SK-N-SH (cell line): ENCODE data around the gene MELTF. TPM values are rescaled to one million over a fixed set of nuclear protein-coding genes. Genes with fewer than 3 reads are reported as not detected.

Experiments
- CTCF ChIA-PET: fragments of 300-600, 350-600 bp; formaldehyde crosslinking; extraction: SDS; loops from one replicate; lab custom pipeline; 2021; lab: Yijun Ruan, JAX
- POLR2A ChIA-PET: fragments of 350-600 bp; sonication (Branson Sonifier 250); formaldehyde crosslinking; extraction: SDS; loops from one replicate; lab custom pipeline; 2020; ENCODE audit warnings: antibody characterized with exemption, inconsistent platforms; lab: Yijun Ruan, JAX
- DNase-seq: peaks from one replicate; pipeline ENCODE4 v3.0.0; 2012
- H2AFZ ChIP-seq: fragments of 200-600 bp; sonication (generic); 2 replicates; pipeline ENCODE4 v1.8.1; 2016; ENCODE audit warnings: antibody characterized with exemption, mild to moderate bottlenecking, low read depth
- H3F3A ChIP-seq: fragments of 200-600 bp; sonication (generic); replicated peaks from 2 replicates; pipeline ENCODE3; 2016; ENCODE audit warnings: antibody characterized with exemption, mild to moderate bottlenecking; ENCODE audit not compliant: insufficient read depth
- H3K27ac ChIP-seq, 2 experiments: fragments of 200-500 bp in 1 of 2; fragments of 200-600 bp in 1 of 2; sonication (Bioruptor generic) in 1 of 2; sonication (generic), shearing (Covaris generic) in 1 of 2; 2 replicates each; pipeline versions ENCODE4 v1.5.1 to v1.6.1; 2014 to 2016; ENCODE audit warnings: low read depth in 2 of 2, inconsistent platforms in 1 of 2, low read length in 1 of 2, mild to moderate bottlenecking in 1 of 2, mixed read lengths in 1 of 2
- H3K27me3 ChIP-seq: fragments of 200-600 bp; sonication (generic), shearing (Covaris generic); 2 replicates; pipeline ENCODE4 v1.6.1; 2016; ENCODE audit warnings: mixed run types; ENCODE audit not compliant: insufficient read depth
- H3K36me3 ChIP-seq, 2 experiments: fragments of 200-500 bp in 1 of 2; fragments of 200-600 bp in 1 of 2; sonication (Bioruptor generic) in 1 of 2; sonication (generic) in 1 of 2; replicated peaks in 1 of 2; 2 replicates each; pipeline versions ENCODE3 to v1.5.1; 2014 to 2016; ENCODE audit warnings: low read length in 1 of 2, mild to moderate bottlenecking in 1 of 2; ENCODE audit not compliant: insufficient read depth in 2 of 2, control insufficient read depth in 1 of 2
- H3K4me1 ChIP-seq, 2 experiments: fragments of 200-500 bp in 1 of 2; fragments of 200-600 bp in 1 of 2; sonication (Bioruptor generic) in 1 of 2; sonication (generic), shearing (Covaris generic) in 1 of 2; 2 replicates each; pipeline versions ENCODE4 v1.5.1 to v1.6.1; 2014 to 2016; ENCODE audit warnings: low read depth in 1 of 2, low read length in 1 of 2, mixed run types in 1 of 2; ENCODE audit not compliant: insufficient read depth in 2 of 2, control insufficient read depth in 1 of 2
- H3K4me2 ChIP-seq: fragments of 200-600 bp; sonication (generic), shearing (Covaris generic); 2 replicates; pipeline ENCODE4 v1.6.1; 2017; ENCODE audit warnings: mixed run types
- H3K4me3 ChIP-seq, 2 experiments: fragments of 200-500 bp in 1 of 2; fragments of 200-600 bp in 1 of 2; sonication (Bioruptor generic) in 1 of 2; sonication (generic), shearing (Covaris generic) in 1 of 2; 2 replicates each; pipeline versions ENCODE4 v1.5.1 to v1.8.1; 2014 to 2016; ENCODE audit warnings: low read depth in 2 of 2, inconsistent platforms in 1 of 2, low read length in 1 of 2, mild to moderate bottlenecking in 1 of 2, mixed read lengths in 1 of 2, moderate library complexity in 1 of 2
- H3K79me2 ChIP-seq: fragments of 200-600 bp; sonication (generic); 2 replicates; pipeline ENCODE4 v1.8.1; 2017; ENCODE audit warnings: mild to moderate bottlenecking; ENCODE audit not compliant: insufficient read depth
- H3K9ac ChIP-seq: fragments of 200-600 bp; sonication (generic); 2 replicates; pipeline ENCODE4 v1.6.1; 2017; ENCODE audit warnings: mixed run types
- H3K9me2 ChIP-seq: fragments of 200-600 bp; sonication (generic); 2 replicates; pipeline ENCODE4 v1.6.1; 2017; ENCODE audit warnings: mixed run types
- H3K9me3 ChIP-seq: fragments of 200-600 bp; sonication (generic); 2 replicates; pipeline ENCODE4 v1.6.1; 2017; ENCODE audit warnings: mixed run types, mild to moderate bottlenecking, moderate library complexity
- H4K20me1 ChIP-seq: fragments of 200-600 bp; sonication (generic); 2 replicates; pipeline ENCODE4 v1.6.1; 2017; ENCODE audit warnings: mild to moderate bottlenecking, mixed run types; ENCODE audit not compliant: insufficient read depth
- CHD2 ChIP-seq: fragments of 150-350 bp; IDR thresholded peaks from 2 replicates; pipeline ENCODE4 v1.6.1; 2018; ENCODE audit warnings: low read length; ENCODE audit not compliant: partially characterized antibody
- CTCF ChIP-seq: fragments of 200-600 bp; sonication (generic); IDR thresholded peaks from 2 replicates; pipeline ENCODE4 v1.6.1; 2017; ENCODE audit warnings: antibody characterized with exemption, mild to moderate bottlenecking, moderate library complexity
- EZH2phosphoT487 ChIP-seq: fragments of 200-600 bp; sonication (generic); IDR thresholded peaks from 2 replicates; pipeline ENCODE4 v1.6.1; 2017; ENCODE audit warnings: low read depth, mixed run types, mild to moderate bottlenecking, antibody characterized with exemption, moderate library complexity, borderline replicate concordance
- FOSL2 ChIP-seq: IDR thresholded peaks from 2 replicates; pipeline ENCODE4 v1.4.0; 2012; ENCODE audit warnings: low read depth, mild to moderate bottlenecking, moderate library complexity, borderline replicate concordance
- FOXJ3 ChIP-seq: sonication (generic); formaldehyde crosslinking; IDR thresholded peaks from 2 replicates; pipeline ENCODE4 v1.5.1; 2020; ENCODE audit warnings: mild to moderate bottlenecking, missing genetic modification reagents
- FOXM1 ChIP-seq: IDR thresholded peaks from 2 replicates; pipeline ENCODE4 v1.4.0; 2012; ENCODE audit warnings: low read depth, mild to moderate bottlenecking
- IRF3 ChIP-seq: fragments of 150-350 bp; IDR thresholded peaks from 2 replicates; pipeline ENCODE4 v1.6.1; 2016; ENCODE audit warnings: mild to moderate bottlenecking, low read depth, low read length
- JUND ChIP-seq: IDR thresholded peaks from 2 replicates; pipeline ENCODE4 v1.4.0; 2012
- MAX ChIP-seq: IDR thresholded peaks from 2 replicates; pipeline ENCODE4 v1.4.0; 2012; ENCODE audit warnings: low read depth
- MEF2A ChIP-seq: IDR thresholded peaks from 2 replicates; pipeline ENCODE4 v1.4.0; 2012; ENCODE audit warnings: low read depth, borderline replicate concordance
- PBX3 ChIP-seq: IDR thresholded peaks from 2 replicates; pipeline ENCODE4; 2012
- RAD21 ChIP-seq: IDR thresholded peaks from 2 replicates; pipeline ENCODE4 v1.6.1; 2012; ENCODE audit warnings: mild to moderate bottlenecking, low read length
- RCOR1 ChIP-seq: fragments of 150-350 bp; IDR thresholded peaks from 2 replicates; pipeline ENCODE4 v1.6.1; 2017; ENCODE audit warnings: antibody characterized with exemption, low read length
- RXRA ChIP-seq: IDR thresholded peaks from 2 replicates; pipeline ENCODE4 v1.4.0; 2012; ENCODE audit warnings: low read depth, mild to moderate bottlenecking, borderline replicate concordance
- TAF1 ChIP-seq: IDR thresholded peaks from 2 replicates; pipeline ENCODE4 v1.6.1; 2012; ENCODE audit warnings: low read depth, mild to moderate bottlenecking, low read length, moderate library complexity, borderline replicate concordance
- USF2 ChIP-seq: fragments of 150-350 bp; IDR thresholded peaks from 2 replicates; pipeline ENCODE4 v1.6.1; 2017; ENCODE audit warnings: antibody characterized with exemption, low read length, low read depth, borderline replicate concordance
- YY1 ChIP-seq: IDR thresholded peaks from 2 replicates; pipeline ENCODE4 v1.4.0; 2012; ENCODE audit warnings: low read depth, mild to moderate bottlenecking
- WGBS: methylation state at CpG from one replicate; pipeline ENCODE4 v1.1.6; 2017; ENCODE audit warnings: low lambda C conversion rate; 5-methylcytosine and 5-hydroxymethylcytosine counted together
- polyA plus RNA-seq, 3 experiments: library from polyadenylated mRNA; depleted of rRNA; stranded (reverse); fragments of >200 nt; gene quantifications; 2 replicates each; pipeline ENCODE4 v1.2.3, GENCODE V29; 2012

MELTF gene
- polyA plus RNA-seq, 1 of the 3 experiments (the other 2 are of a cell fraction), result 32.4 TPM

GRCh38 chr3:197027896-197028727, 1.5 kb downstream of the MELTF start:
- ChIA-PET CTCF (interaction anchor here (1.6 to 7.0 kb wide), 8 partner anchors 11 to 160 kb away, joined by 4 to 81 read pairs (median 18); no protein-coding TSS in a partner anchor), POLR2A (no interaction called here)
- Histone ChIP-seq H3K9me3 (no peaks in the 10 kb centered on the region), H3K9me2 (no peaks in the 10 kb centered on the region), H3F3A (peaks cover 16% of the 10 kb centered on the region), H3K4me3 (peak overlapping the region; percentile 63 to 74; a peak in 3 of 4 replicates), H3K4me2 (peak overlapping the region; percentile 87), H4K20me1 (no peaks in the 10 kb centered on the region), H3K4me1 (peaks cover 14 to 33% of the 10 kb centered on the region in 2 experiments; a peak in 3 of 4 replicates), H3K79me2 (peaks cover 5% of the 10 kb centered on the region; the same call in 1 of the 2 replicates), H3K27ac (no peak overlapping the region; a peak in 1 of 4 replicates), H3K36me3 (no peaks in the 10 kb centered on the region), H3K27me3 (no peaks in the 10 kb centered on the region), H3K9ac (peak overlapping the region; percentile 89; the same call in 1 of the 2 replicates), H2AFZ (no peak overlapping the region)
- DNase-seq, result no peak
- TF ChIP-seq USF2 (no peak), YY1 (no peak), CTCF (no peak), FOXM1 (no peak), JUND (no peak), FOXJ3 (no peak), TAF1 (no peak), RCOR1 (no peak), CHD2 (no peak)
- WGBS, result 94% methylated on average over 7 of the region's 22 CpGs

GRCh38 chr3:197027151-197027895, 2.3 kb downstream of the MELTF start:
- CTCF ChIA-PET, result interaction anchor here (1.5 to 7.0 kb wide), 5 partner anchors 8 to 161 kb away, joined by 6 to 81 read pairs (median 57); no protein-coding TSS in a partner anchor
- no peak for TF ChIP-seq CTCF
- no peak for TF ChIP-seq PBX3
- TF ChIP-seq RXRA, result no peak
- no peak for TF ChIP-seq EZH2phosphoT487
- TF ChIP-seq MAX, result no peak
- TF ChIP-seq IRF3, result no peak
- no peak for TF ChIP-seq YY1
- TF ChIP-seq MEF2A, result no peak
- no peak for TF ChIP-seq FOSL2
- no peak for TF ChIP-seq RCOR1
- no peak for TF ChIP-seq RAD21

More at GRCh38 chr3:197027151-197027895, 2.3 kb downstream of the MELTF start:
- Histone ChIP-seq H3K4me2 (no peak overlapping the region), H3F3A (peaks cover 16% of the 10 kb centered on the region), H3K27me3 (no peaks in the 10 kb centered on the region), H3K27ac (no peak overlapping the region), H3K9me3 (no peaks in the 10 kb centered on the region), H2AFZ (no peak overlapping the region), H3K4me1 (peaks cover 14 to 34% of the 10 kb centered on the region in 2 experiments; a peak in 3 of 4 replicates), H3K36me3 (no peaks in the 10 kb centered on the region), H3K9ac (no peak overlapping the region), H3K9me2 (no peaks in the 10 kb centered on the region), H3K4me3 (no peak overlapping the region), H4K20me1 (no peaks in the 10 kb centered on the region), H3K79me2 (peaks cover 5% of the 10 kb centered on the region; the same call in 1 of the 2 replicates)
- DNase-seq, result no peak
- POLR2A ChIA-PET, result no interaction called here
- WGBS, result 98% methylated on average over 8 of the region's 29 CpGs
